ENCODE data around the gene GEN1.

GEN1 gene

GRCh38 chr2:17753803-17754663, at the start of gene GEN1, which contains the start of gene SMC6:
GEN1 (plus strand) TSS chr2:17754138; CDS start chr2:17759944, 5,806 bp downstream.
SMC6 (minus strand) TSS chr2:17753810; CDS start chr2:17745946, 7,864 bp downstream.
- peak; percentile 91 for DNase-seq

DNA sequence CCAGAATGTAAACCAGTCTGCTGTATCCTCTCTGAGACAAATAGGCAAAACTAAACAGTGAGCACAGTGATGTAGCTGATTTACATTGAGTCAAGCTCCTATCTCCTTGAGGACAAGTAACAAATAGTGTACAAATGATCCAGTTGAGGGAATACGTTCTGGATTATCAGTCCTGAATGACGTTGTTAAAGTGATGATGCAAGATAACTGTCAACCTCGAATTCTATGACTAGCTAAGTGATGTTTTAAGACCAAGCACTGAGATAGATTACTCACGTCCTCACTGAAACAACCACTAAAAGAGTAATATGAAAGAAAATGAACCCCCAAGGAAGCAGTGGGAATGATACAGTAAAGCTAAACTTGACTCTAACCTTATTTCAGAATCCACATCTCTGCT, 47.1 kb upstream of the GEN1 start:
- DNase-seq: no peak

DNA sequence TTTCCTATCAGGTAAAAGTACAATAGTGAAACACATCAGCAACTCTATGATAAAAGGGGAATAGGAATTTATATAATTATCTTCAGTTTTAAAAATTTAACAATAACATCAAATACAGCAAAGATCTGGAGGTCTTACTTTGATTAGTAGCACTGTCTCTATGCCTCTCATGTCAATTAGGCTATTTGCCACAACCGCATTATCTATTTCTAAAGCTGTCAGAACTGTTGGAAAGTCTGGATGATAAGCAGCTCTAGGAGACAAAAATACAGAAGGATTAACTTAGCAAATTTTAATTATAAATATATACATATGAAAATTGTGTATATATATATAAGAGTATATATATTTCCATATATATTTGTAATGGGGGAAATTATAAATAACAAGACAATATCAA, 45.4 kb upstream of the GEN1 start:
- no peak for DNase-seq

- DNase-seq: no peak
These were observed 44.0 kb upstream of the GEN1 start for GRCh38 chr2:17709897-17710296.

GRCh38 chr2:17710547-17711248, 43.2 kb upstream of the GEN1 start:
- DNase-seq: no peak

- no peak for DNase-seq
These were observed 40.6 kb upstream of the GEN1 start for GRCh38 chr2:17713291-17713690.

GRCh38 chr2:17717666-17718065, 36.3 kb upstream of the GEN1 start:
- no peak for DNase-seq

GRCh38 chr2:17718689-17719088, 35.2 kb upstream of the GEN1 start:
- no peak for DNase-seq

DNA sequence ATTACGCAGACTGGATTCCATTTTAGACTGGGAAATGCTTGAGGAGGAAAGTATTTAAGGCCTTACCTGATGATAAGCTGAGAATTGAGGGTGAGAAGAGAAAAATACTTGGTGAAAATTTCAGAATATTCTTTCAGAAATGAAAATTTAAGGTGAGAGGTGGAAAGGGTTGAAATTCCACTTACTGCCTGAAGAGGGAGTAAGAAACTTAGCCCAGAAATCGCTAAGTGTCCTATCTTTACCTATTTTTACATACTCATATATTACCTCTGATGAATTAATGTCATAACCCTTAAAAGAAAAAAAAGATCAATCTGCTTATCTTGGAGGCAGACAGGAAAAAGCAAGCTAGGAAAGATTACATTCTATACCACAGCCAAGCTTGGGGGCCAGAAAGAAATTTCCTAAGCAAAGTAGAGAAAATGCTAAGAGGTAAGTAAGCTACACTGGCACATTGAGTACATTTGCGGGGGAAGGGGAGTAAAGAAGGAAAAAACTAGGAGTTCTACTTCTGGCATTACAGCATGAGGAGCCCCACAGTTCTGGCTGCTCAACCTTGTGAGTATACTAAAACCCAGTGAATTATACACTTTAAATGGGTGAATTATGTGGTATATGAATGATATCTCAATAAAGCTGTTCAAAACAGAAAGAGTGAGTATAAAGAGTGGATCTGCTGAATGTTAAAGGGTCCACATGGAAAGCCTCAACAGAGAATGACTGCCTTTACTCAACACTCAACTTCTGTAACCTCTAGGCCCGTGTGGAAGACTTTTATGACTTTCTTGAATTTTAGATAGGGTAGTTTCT, 34.2 kb upstream of the GEN1 start:
- DNase-seq: no peak

DNA sequence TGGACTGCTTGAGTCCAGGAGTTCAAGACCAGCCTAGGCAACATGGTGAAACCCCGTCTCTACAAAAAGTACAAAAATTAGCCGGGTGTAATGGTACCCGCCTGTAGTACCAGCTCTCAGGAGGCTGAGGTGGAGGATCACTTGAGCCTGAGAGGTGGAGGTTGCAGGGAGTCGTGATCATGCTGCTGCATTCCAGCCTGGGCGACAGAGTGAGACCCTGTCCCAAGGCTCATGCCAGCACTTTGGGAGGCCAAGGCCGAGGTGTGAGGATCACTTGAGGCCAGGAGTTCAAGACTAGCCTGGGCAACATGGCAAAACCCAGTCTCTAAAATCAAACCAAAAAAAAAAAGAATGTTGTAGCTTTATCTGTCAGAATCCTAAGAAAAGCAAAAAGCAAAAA, 25.7 kb upstream of the GEN1 start:
- DNase-seq: no peak

DNA sequence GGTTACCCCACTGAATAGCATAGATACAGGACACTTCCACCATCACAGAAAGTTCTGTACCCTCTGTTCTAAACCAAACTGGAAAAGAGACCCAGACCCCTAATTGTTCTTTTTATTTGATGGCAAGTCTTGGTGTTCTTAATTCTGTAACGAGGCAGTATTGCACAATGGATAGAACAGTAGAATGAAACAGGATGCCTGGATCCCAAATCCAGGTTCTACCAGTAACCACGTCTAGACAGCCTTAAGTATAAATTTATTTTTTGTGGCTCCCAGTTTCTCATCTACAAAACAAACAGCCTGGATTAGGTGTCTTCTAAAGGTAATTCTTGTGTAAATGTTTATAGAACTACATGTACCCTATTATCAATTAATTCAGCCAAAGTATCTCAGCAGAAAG, 24.1 kb upstream of the GEN1 start:
- DNase-seq: no peak

GRCh38 chr2:17733599-17733998, 20.3 kb upstream of the GEN1 start:
- no peak for DNase-seq

- no peak for DNase-seq
These were observed 18.1 kb upstream of the GEN1 start for GRCh38 chr2:17735864-17736263.

- no peak for DNase-seq
These were observed 16.9 kb upstream of the GEN1 start for GRCh38 chr2:17736989-17737388.

GRCh38 chr2:17740203-17740602, 13.7 kb upstream of the GEN1 start:
- DNase-seq: no peak

DNA sequence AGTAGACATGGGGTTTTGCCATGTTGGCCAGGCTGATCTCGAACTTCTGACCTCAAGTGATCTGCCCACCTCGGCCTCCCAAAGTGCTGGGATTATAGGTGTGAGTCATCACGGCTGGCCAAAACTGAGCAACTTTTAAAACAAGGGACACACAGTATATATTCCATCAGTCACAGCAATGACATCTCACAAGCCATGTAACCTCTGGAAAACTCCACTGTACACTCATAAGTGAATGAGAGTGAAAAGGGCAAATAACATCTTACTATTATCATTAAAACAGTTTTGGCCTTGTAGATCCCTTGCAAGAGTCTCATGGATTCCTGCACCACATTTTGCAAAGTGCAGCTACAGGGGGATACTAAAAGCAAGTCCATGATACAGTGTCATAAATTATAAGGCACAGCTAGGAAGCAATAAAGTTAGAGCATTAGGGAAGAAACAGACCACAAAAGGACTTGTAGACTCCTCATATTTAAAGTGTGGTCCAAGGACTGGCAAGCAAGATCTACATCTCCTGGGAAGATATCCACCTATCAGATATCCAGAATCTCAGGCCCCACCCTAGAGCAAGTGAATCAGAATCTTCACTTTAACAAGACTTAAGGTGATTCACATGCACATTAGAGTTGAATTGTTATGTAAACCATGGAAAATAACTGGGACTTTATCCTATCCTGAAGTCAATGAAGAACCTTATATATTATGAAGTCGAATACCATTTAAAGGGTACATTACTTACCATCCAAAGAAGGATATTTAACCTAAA, 6.1 kb upstream of the GEN1 start:
- DNase-seq: no peak

DNA sequence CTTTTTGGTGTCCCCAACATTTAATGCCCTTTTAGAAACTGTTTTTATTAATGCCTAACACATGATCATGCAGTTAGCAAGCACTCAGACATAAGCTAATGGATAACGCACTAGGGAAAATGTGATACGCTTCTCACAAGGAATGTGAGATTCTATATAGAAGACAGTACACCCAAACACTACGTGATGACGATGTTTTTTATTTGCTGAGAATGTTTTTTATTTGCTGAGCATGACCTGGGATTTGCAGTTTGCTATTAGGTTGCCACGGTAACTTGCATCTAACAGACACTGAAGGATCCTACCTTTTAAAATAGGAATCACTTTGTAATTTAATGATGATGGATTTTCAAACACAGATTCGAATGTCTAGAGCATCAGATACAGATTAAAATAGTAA, 5.2 kb upstream of the GEN1 start:
- no peak for DNase-seq

DNA sequence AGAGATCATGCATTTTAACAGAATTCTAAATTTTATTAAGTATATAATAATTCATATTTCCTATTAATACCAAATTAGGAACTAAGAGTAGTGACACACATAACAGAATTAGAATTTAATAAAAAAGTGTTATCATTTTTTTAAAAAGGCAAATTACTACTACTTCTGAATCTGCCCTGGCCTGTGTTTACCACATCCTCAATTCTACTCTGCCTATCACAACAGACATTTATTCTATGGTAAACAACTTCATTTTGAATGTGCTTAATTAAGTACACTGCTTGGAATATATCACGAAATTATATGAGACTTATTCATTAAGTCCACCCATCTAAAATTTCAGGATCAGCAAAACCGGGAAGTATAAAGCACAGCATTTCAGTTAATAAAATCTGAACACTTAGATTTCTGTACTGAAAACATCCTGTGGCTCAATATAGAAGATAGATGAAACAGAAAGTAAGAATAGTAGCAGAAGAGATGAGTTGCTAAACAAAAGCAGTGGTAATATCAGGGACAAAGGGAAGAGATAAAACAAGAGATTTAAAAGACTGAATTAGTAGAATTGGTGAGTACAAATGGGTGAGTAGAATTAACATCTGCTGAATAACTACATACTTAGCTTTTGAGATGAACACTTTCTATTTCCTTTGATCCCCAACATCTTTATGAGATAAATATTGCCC, 4.0 kb upstream of the GEN1 start:
- DNase-seq: no peak

GRCh38 chr2:17752246-17752645, 1.7 kb upstream of the GEN1 start:
- no peak for DNase-seq

DNA sequence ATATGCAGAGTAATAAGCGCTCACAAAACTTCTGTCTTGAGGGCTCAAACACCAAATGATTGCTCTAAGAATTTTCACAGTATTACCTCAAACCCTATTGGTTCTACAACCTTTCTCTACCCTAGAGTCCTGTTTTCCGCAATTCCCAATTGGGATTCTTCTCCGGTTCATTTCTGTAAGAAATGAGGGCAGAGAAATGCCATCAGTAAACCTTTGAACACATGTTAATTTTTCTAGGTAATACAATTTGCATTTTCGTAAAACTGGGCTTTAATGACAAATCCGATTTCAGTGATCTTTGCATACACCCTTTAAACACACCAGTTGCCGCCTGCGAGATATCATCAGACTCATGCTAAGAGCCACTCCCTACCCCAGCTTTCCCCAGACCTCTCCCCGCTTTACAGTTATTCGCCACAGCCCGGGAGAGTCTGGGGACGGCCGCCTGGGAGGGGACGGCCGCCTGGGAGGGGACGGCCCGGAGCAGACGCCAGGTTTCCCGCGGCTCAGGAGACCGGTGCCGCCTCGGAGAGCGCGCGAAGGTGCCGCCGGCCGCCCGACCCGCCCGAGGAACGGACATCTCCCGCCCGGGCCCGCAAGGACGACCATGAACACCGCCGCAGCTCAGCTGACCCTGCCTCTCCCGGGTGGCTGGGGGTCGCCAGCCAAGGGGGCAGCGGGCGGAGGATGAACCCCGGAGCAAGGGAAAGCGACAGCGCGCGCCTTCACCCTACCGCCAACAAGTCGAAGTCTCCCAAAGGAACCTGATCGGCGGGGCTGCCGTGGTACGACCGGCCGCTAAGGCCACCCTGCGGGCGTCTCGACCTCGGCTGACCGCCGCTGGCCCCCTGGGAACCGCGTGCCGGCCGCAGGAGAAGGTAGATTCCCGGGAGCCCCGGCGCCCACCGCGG, 791 bp upstream of the GEN1 start:
- no peak for DNase-seq
